Lower lobe of right lung (tissue), 2 donors: ENCODE measurements around the gene NOTCH3. TPM values are rescaled to one million over a fixed set of nuclear protein-coding genes. Genes with fewer than 3 reads are reported as not detected.

ENCODE experiments used
- ATAC-seq, 2 donors: fragments of 200-7000 bp; cut with Tn5 transposase; one replicate each; pipeline ENCODE4 v1.9.1; 2020 to 2022; ENCODE audit warnings: mild to moderate bottlenecking in 2 of 2, moderate library complexity in 2 of 2
- DNase-seq: peaks from one replicate; pipeline ENCODE4 v3.0.0-alpha.2; 2020
- H3K27ac ChIP-seq: fragments of 200-600 bp; one replicate; pipeline ENCODE4 v1.8.0; 2022
- H3K27me3 ChIP-seq: fragments of 200-600 bp; one replicate; pipeline ENCODE4 v1.8.0; 2022; ENCODE audit warnings: low read depth
- H3K36me3 ChIP-seq: fragments of 200-600 bp; one replicate; pipeline ENCODE4 v1.8.0; 2022; ENCODE audit warnings: mild to moderate bottlenecking
- H3K4me1 ChIP-seq: fragments of 200-600 bp; one replicate; pipeline ENCODE4 v1.8.0; 2022
- H3K4me3 ChIP-seq: fragments of 200-600 bp; one replicate; pipeline ENCODE4 v1.8.0; 2022; ENCODE audit warnings: mild to moderate bottlenecking
- H3K9me3 ChIP-seq: fragments of 200-600 bp; one replicate; pipeline ENCODE4 v1.8.0; 2022
- CTCF ChIP-seq: fragments of 200-600 bp; IDR thresholded peaks from one replicate; pipeline ENCODE4 v1.8.0; 2022; ENCODE audit warnings: antibody characterized with exemption, mild to moderate bottlenecking
- intact Hi-C: fragments of 100-400 bp; cut with DNase I; formaldehyde crosslinking; loops from one replicate; pipeline ENCODE4 v1.11.0; 2022
- total RNA-seq: library from RNA; stranded (reverse); fragmentation: NEBNext Ultra II Directional; extraction: Animal tissue kit (Norgen Biotek cat#: 25700); gene quantifications from one replicate; pipeline ENCODE4 v1.2.1, GENCODE V29; 2021
- donor health status: DM: no; HTN: yes; CAD: no; lungs with severe emphysema.

The NOTCH3 gene
- total RNA-seq, 1 donor from 2014 or later: 52.7 TPM

DNA sequence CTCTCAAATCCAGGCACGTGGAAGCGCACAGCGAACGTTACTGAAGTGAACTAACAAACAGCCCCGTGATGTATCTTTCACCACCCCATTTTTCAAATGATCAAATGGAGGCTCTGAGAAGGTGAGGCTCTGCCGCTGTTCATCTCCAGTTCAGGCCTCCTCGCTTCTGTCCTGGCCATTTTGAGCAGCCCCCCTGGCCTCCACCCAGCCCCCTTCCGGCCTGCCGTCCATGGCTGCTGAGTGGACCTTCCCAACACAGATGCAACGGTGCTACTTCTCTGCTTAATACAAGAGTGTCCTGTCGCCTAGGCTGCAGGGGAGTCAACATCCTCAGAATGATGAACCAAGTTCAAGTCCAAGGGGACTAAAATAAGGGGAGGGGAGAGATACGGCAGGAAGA, 83.9 kb downstream of the NOTCH3 start:
- Histone ChIP-seq H3K4me1 (no peaks in the 10 kb centered on the region), H3K36me3 (peaks cover 94% of the 10 kb centered on the region), H3K9me3 (no peaks in the 10 kb centered on the region), H3K27ac (no peak overlapping the region), H3K4me3 (no peak overlapping the region), H3K27me3 (no peaks in the 10 kb centered on the region)
- DNase-seq (no peak), ATAC-seq (no peak)
- intact Hi-C loops: no loop called here
- TF ChIP-seq CTCF: no peak

DNA sequence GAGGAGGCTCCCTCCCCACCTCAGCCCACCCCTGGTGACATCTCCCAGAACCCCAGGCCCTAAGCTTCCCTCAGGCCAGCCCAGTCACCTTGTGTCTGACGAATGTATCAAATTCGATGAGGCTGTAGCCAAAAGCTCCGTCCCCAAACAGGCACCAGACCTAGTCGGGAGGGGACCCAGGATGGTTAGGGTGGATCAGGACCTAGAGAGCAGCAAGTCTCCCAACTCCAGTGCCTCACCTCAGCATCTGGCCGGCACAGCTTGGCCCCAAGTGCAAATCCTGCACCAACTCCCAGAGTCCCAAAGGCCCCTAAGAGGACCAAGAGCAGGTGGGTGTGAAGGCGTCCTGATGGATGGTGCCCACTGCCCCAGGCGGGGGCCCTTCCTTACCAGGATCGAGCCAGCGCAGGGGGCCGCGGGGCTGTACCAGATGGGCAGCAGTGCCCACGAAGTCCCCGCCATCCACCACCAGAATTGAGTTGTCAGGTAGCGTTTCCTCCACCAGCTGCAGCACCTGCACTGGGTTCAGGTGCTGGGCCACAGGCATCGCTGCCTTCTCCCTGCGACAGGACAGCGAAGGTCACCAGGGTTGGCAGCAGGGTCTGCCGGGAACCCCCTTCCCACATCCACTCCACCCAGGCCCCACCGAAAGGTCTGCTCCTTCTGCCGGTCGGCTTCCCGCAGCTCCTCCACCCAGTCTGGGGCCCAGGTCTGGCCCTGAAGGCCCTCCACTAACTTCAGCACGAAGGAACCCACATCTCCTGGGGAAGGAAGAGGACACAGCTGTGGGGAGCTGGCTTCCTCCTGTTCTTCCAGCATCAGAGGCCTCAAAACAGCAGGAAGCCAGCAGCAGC, 84.8 kb downstream of the NOTCH3 start:
- H3K27ac ChIP-seq: no peak overlapping the region
- intact Hi-C loops: no loop called here

DNA sequence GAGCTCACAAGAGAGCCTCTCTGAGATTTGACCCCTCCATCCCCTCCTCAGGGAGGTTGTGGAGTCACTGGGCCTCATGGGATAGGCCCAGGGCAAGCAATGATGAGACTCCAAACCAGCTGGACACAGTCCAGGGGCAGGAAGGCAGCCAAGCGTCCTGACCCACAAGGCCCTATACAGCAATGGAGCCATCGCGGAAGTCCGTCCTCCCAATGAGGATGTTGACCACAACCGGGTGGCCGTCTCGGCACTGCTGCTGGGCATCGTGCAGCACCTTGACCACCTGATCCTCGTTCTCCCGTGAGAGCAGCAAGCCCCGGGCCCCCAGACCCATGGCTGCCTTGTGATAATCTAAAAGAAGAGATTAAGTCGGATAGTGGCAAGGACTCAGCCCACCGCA, 85.7 kb downstream of the NOTCH3 start:
- Histone ChIP-seq H3K4me1 (no peaks in the 10 kb centered on the region), H3K27me3 (no peaks in the 10 kb centered on the region), H3K9me3 (no peaks in the 10 kb centered on the region), H3K4me3 (no peak overlapping the region), H3K27ac (no peak overlapping the region), H3K36me3 (peaks cover 94% of the 10 kb centered on the region)
- intact Hi-C loops: no loop called here
- ATAC-seq: peak; percentile 15 to 45
- DNase-seq: no peak
- no peak for TF ChIP-seq CTCF

More for the DNA sequence above, 84.8 kb downstream of the NOTCH3 start:
- ATAC-seq (no peak), DNase-seq (no peak)
- Histone ChIP-seq H3K4me3 (no peak overlapping the region), H3K4me1 (no peaks in the 10 kb centered on the region), H3K36me3 (peaks cover 96% of the 10 kb centered on the region), H3K9me3 (no peaks in the 10 kb centered on the region), H3K27me3 (no peaks in the 10 kb centered on the region)
- no peak for TF ChIP-seq CTCF

- TF ChIP-seq CTCF: no peak
- Histone ChIP-seq H3K27ac (no peak overlapping the region), H3K27me3 (no peaks in the 10 kb centered on the region), H3K36me3 (peaks cover 94% of the 10 kb centered on the region), H3K9me3 (no peaks in the 10 kb centered on the region), H3K4me3 (no peak overlapping the region), H3K4me1 (no peaks in the 10 kb centered on the region)
- no peak for ATAC-seq
- DNase-seq: no peak
- intact Hi-C loops: no loop called here
Measured at GRCh38 chr19:15114153-15114540, 86.6 kb downstream of the NOTCH3 start.

- intact Hi-C loops: no loop called here
- no peak overlapping the region for H3K27ac ChIP-seq
- no peak overlapping the region for H3K4me3 ChIP-seq
- TF ChIP-seq CTCF: no peak
- DNase-seq: no peak
- no peak for ATAC-seq
- H3K27me3 ChIP-seq: no peaks in the 10 kb centered on the region
- H3K36me3 ChIP-seq: peaks cover 88% of the 10 kb centered on the region
- H3K9me3 ChIP-seq: no peaks in the 10 kb centered on the region
- H3K4me1 ChIP-seq: peaks cover 1% of the 10 kb centered on the region
Measured at GRCh38 chr19:15113245-15114152, 87.3 kb downstream of the NOTCH3 start.
